A673 (cell line): ENCODE results near the gene CDK2.

ENCODE experiments used
- CTCF ChIP-seq: fragments of 300-800, 200-600 bp; sonication (generic); conservative IDR thresholded peaks from 2 replicates; pipeline ENCODE4 v1.5.1; 2017; ENCODE audit warnings: low read depth, mild to moderate bottlenecking, antibody characterized with exemption, low read length, moderate library complexity, mixed read lengths
- EZH2 ChIP-seq: fragments of 200-600 bp; sonication (generic); IDR thresholded peaks from 2 replicates; pipeline ENCODE4 v1.6.1; 2017; ENCODE audit warnings: borderline replicate concordance, low read depth, mild to moderate bottlenecking, mixed read lengths, antibody characterized with exemption, low read length; ENCODE audit not compliant: poor library complexity, severe bottlenecking

GRCh38 chr12:55996201-55996714, 29.6 kb downstream of the CDK2 start:
- TF ChIP-seq CTCF = peak; percentile 94
- no peak for TF ChIP-seq EZH2
